ENCODE measurements around the gene SSRP1. TPM values are rescaled to one million over a fixed set of nuclear protein-coding genes. Genes with fewer than 3 reads are reported as not detected.

SSRP1 gene
- total and polyA plus RNA-seq, 2 of the 13 experiments (the other 11 are each of a cell fraction or from before 2014, with no cell fraction given), result 93.6 to 129 TPM

DNA sequence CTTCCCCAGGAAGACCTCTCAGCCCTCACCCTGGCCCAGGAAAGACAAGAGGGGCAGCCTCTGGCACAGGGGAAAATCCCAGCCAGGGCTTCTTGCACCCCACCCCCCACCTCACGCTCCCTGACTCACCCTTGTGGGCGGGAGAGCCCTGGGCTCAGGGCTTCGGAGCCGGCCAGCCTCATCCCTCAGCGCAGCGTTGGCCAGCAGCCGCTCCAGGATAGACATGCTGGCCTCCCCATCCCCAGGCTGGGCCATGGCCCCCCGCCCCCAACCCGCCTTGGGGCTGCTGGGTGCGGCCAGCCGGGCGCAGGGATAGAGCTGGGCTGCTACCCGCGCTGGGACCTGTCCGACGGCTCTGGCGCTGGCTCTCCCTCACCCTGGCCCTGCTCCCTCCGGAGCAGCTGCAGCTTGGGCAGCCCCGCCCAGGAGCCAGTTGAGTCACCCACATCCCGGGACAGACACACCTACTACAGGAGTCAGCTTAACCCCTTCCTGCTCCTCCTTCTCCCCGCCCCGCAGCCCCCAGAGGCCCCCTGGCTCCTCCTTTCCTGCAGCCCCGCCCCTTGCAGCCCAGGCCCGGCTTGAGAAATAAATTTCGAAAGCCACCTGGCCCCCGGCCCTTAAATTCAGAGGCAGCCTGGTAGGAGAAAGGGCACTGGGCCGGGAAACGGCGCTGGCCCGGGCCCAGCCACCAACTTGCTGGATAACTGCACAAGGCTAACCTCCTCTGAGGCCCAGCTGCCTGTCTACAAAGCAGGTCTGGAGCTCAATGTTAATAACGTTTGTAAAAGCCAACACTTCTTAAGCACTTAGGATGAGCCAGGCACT lies 24.4 kb downstream of the SSRP1 start (continued):
- TF ChIP-seq ZNF720 (CRISPR knock-in tag; IDR thresholded peaks at IDR 0.05), result no peak
- no peak for TF ChIP-seq MED13 (CRISPR knock-in tag; IDR thresholded peaks at IDR 0.05)
- TF ChIP-seq U2AF2 (IDR thresholded peaks at IDR 0.05; ENCODE audit: low read depth, low read length), result no peak
- peak; percentile 2; the same call in 1 of the 2 replicates for TF ChIP-seq NR2F2 (IDR thresholded peaks at IDR 0.05; ENCODE audit: borderline replicate concordance, low read depth)
- no peak for TF ChIP-seq ZNF749 (CRISPR knock-in tag; IDR thresholded peaks at IDR 0.05; ENCODE audit: borderline replicate concordance)
- no peak for TF ChIP-seq ZNF562 (CRISPR knock-in tag; IDR thresholded peaks at IDR 0.05; ENCODE audit: borderline replicate concordance)
- TF ChIP-seq JUND (CRISPR knock-in tag; IDR thresholded peaks at IDR 0.05), result 0 out of 2 replicates have a peak, but pooled peaks have one; percentile 36
- no peak for TF ChIP-seq MIXL1 (CRISPR knock-in tag; IDR thresholded peaks at IDR 0.05)
- no peak for TF ChIP-seq SOX6 (IDR thresholded peaks at IDR 0.05)
- TF ChIP-seq SOX6 (CRISPR knock-in tag; IDR thresholded peaks at IDR 0.05), result 0 out of 2 replicates have a peak, but pooled peaks have one; percentile 27
- TF ChIP-seq ASH2L (IDR thresholded peaks at IDR 0.05; ENCODE audit: insufficient read length, low read depth, low read length), result peak; percentile 25
- TF ChIP-seq, protein P1, sequence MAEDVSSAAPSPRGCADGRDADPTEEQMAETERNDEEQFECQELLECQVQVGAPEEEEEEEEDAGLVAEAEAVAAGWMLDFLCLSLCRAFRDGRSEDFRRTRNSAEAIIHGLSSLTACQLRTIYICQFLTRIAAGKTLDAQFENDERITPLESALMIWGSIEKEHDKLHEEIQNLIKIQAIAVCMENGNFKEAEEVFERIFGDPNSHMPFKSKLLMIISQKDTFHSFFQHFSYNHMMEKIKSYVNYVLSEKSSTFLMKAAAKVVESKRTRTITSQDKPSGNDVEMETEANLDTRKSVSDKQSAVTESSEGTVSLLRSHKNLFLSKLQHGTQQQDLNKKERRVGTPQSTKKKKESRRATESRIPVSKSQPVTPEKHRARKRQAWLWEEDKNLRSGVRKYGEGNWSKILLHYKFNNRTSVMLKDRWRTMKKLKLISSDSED (CRISPR knock-in tag; IDR thresholded peaks at IDR 0.05), result no peak
- peak; percentile 55 for TF ChIP-seq SAP130 (CRISPR knock-in tag; IDR thresholded peaks at IDR 0.05; ENCODE audit: low read depth)
- TF ChIP-seq ZBTB3 (CRISPR knock-in tag; IDR thresholded peaks at IDR 0.05; ENCODE audit: borderline replicate concordance, low read depth), result no peak
- no peak for TF ChIP-seq HNRNPH1 (optimal IDR thresholded peaks at IDR 0.05; ENCODE audit: low read depth, low read length)
- TF ChIP-seq, protein P2, sequence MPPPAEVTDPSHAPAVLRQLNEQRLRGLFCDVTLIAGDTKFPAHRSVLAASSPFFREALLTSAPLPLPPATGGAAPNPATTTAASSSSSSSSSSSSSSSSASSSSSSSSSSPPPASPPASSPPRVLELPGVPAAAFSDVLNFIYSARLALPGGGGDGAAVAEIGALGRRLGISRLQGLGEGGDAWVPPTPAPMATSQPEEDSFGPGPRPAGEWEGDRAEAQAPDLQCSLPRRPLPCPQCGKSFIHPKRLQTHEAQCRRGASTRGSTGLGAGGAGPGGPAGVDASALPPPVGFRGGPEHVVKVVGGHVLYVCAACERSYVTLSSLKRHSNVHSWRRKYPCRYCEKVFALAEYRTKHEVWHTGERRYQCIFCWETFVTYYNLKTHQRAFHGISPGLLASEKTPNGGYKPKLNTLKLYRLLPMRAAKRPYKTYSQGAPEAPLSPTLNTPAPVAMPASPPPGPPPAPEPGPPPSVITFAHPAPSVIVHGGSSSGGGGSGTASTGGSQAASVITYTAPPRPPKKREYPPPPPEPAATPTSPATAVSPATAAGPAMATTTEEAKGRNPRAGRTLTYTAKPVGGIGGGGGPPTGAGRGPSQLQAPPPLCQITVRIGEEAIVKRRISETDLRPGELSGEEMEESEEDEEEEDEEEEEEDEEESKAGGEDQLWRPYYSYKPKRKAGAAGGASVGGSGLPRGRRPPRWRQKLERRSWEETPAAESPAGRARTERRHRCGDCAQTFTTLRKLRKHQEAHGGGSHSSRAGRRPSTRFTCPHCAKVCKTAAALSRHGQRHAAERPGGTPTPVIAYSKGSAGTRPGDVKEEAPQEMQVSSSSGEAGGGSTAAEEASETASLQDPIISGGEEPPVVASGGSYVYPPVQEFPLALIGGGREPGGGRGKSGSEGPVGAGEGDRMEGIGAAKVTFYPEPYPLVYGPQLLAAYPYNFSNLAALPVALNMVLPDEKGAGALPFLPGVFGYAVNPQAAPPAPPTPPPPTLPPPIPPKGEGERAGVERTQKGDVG (CRISPR knock-in tag; IDR thresholded peaks at IDR 0.05; ENCODE audit: borderline replicate concordance), result 0 out of 2 replicates have a peak, but pooled peaks have one; percentile 43
- TF ChIP-seq, protein P3, sequence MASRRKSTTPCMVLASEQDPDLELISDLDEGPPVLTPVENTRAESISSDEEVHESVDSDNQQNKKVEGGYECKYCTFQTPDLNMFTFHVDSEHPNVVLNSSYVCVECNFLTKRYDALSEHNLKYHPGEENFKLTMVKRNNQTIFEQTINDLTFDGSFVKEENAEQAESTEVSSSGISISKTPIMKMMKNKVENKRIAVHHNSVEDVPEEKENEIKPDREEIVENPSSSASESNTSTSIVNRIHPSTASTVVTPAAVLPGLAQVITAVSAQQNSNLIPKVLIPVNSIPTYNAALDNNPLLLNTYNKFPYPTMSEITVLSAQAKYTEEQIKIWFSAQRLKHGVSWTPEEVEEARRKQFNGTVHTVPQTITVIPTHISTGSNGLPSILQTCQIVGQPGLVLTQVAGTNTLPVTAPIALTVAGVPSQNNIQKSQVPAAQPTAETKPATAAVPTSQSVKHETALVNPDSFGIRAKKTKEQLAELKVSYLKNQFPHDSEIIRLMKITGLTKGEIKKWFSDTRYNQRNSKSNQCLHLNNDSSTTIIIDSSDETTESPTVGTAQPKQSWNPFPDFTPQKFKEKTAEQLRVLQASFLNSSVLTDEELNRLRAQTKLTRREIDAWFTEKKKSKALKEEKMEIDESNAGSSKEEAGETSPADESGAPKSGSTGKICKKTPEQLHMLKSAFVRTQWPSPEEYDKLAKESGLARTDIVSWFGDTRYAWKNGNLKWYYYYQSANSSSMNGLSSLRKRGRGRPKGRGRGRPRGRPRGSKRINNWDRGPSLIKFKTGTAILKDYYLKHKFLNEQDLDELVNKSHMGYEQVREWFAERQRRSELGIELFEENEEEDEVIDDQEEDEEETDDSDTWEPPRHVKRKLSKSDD (CRISPR knock-in tag; IDR thresholded peaks at IDR 0.05; ENCODE audit: low read depth), result no peak
- TF ChIP-seq POLR2G (IDR thresholded peaks at IDR 0.05; ENCODE audit: low read depth, low read length), result peak; percentile 67
- no peak for TF ChIP-seq ZNF879 (CRISPR knock-in tag; IDR thresholded peaks at IDR 0.05)
- no peak for TF ChIP-seq ZNF331 (CRISPR knock-in tag; IDR thresholded peaks at IDR 0.05)
- TF ChIP-seq HHEX (CRISPR knock-in tag; IDR thresholded peaks at IDR 0.05), result no peak

Data from HepG2 (cell line).